ENCODE results near the gene FTL.

Gene FTL

DNA sequence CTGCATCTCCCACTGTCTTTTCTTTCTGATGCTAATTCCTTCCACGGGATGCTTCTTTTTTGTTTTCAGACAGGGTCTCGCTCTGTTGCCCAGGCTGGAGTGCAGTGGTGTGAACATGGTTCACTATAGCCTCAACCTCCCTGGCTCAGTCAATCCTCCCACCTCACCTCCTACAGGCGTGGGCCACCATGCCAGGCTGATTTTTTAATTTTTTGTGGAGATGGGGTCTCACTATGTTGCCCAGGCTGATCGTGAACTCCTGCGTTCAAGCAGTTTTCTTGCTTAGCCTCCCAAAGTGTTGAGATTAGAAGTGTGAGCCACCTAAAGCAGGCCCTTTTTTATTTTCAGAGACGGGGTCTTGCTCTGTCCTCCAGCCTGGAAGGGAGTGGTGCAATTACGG, 23.2 kb downstream of the FTL start:
- Histone ChIP-seq H3K4me3 (ENCODE audit: low read length) (no peak overlapping the region), H3K4me2 (ENCODE audit: low read length) (no peak overlapping the region), H3K79me2 (ENCODE audit: low read length) (peaks cover 21% of the 10 kb centered on the region), H4K20me1 (ENCODE audit: insufficient read depth, low read length) (peaks cover 6% of the 10 kb centered on the region; the same call in 1 of the 2 replicates), H3K9me3 (ENCODE audit: insufficient read depth, low read length) (no peaks in the 10 kb centered on the region), H2AFZ (ENCODE audit: low read depth, low read length) (no peak overlapping the region), H3K27ac (ENCODE audit: low read length) (no peak overlapping the region), H3K4me1 (ENCODE audit: low read length) (peaks cover 7% of the 10 kb centered on the region), H3K9ac (ENCODE audit: low read length) (no peak overlapping the region), H3K36me3 (replicated peaks; ENCODE audit: low read depth, low read length) (peaks cover 27% of the 10 kb centered on the region), H3K27me3 (ENCODE audit: low read depth, low read length) (no peaks in the 10 kb centered on the region)
- TF ChIP-seq, protein P1, sequence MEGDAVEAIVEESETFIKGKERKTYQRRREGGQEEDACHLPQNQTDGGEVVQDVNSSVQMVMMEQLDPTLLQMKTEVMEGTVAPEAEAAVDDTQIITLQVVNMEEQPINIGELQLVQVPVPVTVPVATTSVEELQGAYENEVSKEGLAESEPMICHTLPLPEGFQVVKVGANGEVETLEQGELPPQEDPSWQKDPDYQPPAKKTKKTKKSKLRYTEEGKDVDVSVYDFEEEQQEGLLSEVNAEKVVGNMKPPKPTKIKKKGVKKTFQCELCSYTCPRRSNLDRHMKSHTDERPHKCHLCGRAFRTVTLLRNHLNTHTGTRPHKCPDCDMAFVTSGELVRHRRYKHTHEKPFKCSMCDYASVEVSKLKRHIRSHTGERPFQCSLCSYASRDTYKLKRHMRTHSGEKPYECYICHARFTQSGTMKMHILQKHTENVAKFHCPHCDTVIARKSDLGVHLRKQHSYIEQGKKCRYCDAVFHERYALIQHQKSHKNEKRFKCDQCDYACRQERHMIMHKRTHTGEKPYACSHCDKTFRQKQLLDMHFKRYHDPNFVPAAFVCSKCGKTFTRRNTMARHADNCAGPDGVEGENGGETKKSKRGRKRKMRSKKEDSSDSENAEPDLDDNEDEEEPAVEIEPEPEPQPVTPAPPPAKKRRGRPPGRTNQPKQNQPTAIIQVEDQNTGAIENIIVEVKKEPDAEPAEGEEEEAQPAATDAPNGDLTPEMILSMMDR (IDR thresholded peaks at IDR 0.05; ENCODE audit: low read depth, low read length), result no peak
- no peak for TF ChIP-seq EZH2phosphoT487 (IDR thresholded peaks at IDR 0.05; ENCODE audit: low read depth)

DNA sequence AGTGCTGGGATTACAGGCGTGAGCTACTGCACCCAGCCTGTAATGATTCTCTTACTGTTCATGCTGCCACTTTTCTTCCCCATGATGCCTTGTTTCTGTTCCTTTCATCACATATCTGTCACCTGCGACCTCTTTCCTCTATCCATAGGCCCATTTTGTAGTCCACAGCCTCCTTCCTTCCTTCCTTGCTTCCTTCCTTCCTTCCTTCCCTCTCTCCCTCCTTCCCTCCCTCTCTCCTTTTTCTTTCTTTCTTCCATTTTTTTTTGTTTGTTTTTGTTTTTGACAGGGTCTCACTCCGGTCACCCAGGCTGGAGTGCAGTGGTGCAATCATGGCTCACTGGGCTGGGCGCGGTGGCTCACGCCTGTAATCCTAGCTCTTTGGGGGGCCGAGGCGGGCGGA, 23.8 kb downstream of the FTL start:
- H3K9ac ChIP-seq (ENCODE audit: low read length), result no peak overlapping the region
- H3K36me3 ChIP-seq (replicated peaks; ENCODE audit: low read depth, low read length), result peaks cover 27% of the 10 kb centered on the region
- H4K20me1 ChIP-seq (ENCODE audit: insufficient read depth, low read length), result peaks cover 6% of the 10 kb centered on the region; the same call in 1 of the 2 replicates
- H3K4me3 ChIP-seq (ENCODE audit: low read length), result no peak overlapping the region
- peaks cover 23% of the 10 kb centered on the region for H3K79me2 ChIP-seq (ENCODE audit: low read length)
- TF ChIP-seq, protein P1 (IDR thresholded peaks at IDR 0.05; ENCODE audit: low read depth, low read length), result no peak
- TF ChIP-seq EZH2phosphoT487 (IDR thresholded peaks at IDR 0.05; ENCODE audit: low read depth), result no peak
- peaks cover 7% of the 10 kb centered on the region for H3K4me1 ChIP-seq (ENCODE audit: low read length)
- H3K4me2 ChIP-seq (ENCODE audit: low read length), result no peak overlapping the region
- H3K27ac ChIP-seq (ENCODE audit: low read length), result no peak overlapping the region
- H3K9me3 ChIP-seq (ENCODE audit: insufficient read depth, low read length), result no peaks in the 10 kb centered on the region
- H2AFZ ChIP-seq (ENCODE audit: low read depth, low read length), result no peak overlapping the region
- no peaks in the 10 kb centered on the region for H3K27me3 ChIP-seq (ENCODE audit: low read depth, low read length)

DNA sequence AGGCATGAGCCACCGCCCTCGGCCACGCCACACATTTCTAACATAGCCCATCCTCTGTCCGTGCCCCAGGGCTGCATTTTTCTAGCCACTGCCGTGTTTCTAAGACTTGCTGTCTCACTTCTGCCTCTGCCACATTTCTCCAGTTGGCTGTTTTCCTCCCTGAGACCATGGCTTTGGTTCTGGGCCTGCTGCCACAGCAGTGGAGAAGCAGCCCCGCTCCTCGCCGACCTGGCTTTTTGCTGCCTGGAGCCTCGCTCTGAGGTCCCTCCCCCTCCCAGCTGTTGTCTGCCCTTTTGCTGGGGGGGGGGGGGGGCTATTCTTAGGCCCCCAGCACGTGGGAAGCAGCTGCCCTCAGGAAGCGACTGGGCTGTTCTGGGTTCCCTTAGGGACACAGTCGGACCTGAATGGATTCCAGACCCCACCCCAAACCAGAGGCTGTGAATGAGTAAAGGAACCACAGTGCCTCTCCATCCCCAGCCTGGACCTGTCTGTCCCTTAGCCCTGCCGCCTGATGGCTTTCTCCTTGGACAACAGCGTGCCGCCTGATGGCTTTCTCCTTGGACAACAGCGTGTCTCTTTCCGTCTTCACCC, 24.7 kb downstream of the FTL start:
- Histone ChIP-seq H3K4me1 (ENCODE audit: low read length) (peaks cover 12% of the 10 kb centered on the region), H3K4me2 (ENCODE audit: low read length) (no peak overlapping the region), H3K27ac (ENCODE audit: low read length) (no peak overlapping the region), H3K4me3 (ENCODE audit: low read length) (no peak overlapping the region), H3K79me2 (ENCODE audit: low read length) (peaks cover 32% of the 10 kb centered on the region), H2AFZ (ENCODE audit: low read depth, low read length) (no peak overlapping the region), H3K9ac (ENCODE audit: low read length) (no peak overlapping the region), H3K36me3 (replicated peaks; ENCODE audit: low read depth, low read length) (peaks cover 27% of the 10 kb centered on the region), H4K20me1 (ENCODE audit: insufficient read depth, low read length) (peaks cover 6% of the 10 kb centered on the region; the same call in 1 of the 2 replicates), H3K9me3 (ENCODE audit: insufficient read depth, low read length) (no peaks in the 10 kb centered on the region), H3K27me3 (ENCODE audit: low read depth, low read length) (no peaks in the 10 kb centered on the region)
- TF ChIP-seq EZH2phosphoT487 (IDR thresholded peaks at IDR 0.05; ENCODE audit: low read depth), result no peak
- TF ChIP-seq, protein P1 (IDR thresholded peaks at IDR 0.05; ENCODE audit: low read depth, low read length), result no peak

DNA sequence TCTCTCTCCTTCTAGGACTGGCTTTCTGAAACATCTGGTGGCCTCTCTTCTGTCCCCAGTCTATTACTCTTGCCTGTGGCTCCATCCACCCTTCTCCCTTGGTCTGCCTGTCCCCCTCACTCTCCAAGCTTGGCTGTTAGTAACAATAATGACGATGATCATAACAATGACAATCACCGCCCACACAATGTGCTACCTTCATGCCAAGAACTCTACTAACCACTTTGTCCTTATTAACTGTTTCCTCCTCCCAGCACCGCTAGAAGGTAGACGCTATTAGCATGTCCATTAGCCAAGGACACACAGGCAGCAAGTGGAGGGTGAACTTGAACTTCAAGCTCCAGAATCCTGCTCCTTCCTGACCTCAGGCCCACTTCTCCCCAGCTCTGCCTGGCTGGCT, 25.3 kb downstream of the FTL start:
- H3K27ac ChIP-seq (ENCODE audit: low read length), result no peak overlapping the region
- peaks cover 6% of the 10 kb centered on the region; the same call in 1 of the 2 replicates for H4K20me1 ChIP-seq (ENCODE audit: insufficient read depth, low read length)
- H3K79me2 ChIP-seq (ENCODE audit: low read length), result peaks cover 38% of the 10 kb centered on the region
- no peak overlapping the region for H3K4me3 ChIP-seq (ENCODE audit: low read length)
- H3K4me1 ChIP-seq (ENCODE audit: low read length), result peaks cover 16% of the 10 kb centered on the region
- no peak overlapping the region for H3K4me2 ChIP-seq (ENCODE audit: low read length)
- TF ChIP-seq EZH2phosphoT487 (IDR thresholded peaks at IDR 0.05; ENCODE audit: low read depth), result no peak
- TF ChIP-seq, protein P1 (IDR thresholded peaks at IDR 0.05; ENCODE audit: low read depth, low read length), result no peak
- no peaks in the 10 kb centered on the region for H3K27me3 ChIP-seq (ENCODE audit: low read depth, low read length)
- H2AFZ ChIP-seq (ENCODE audit: low read depth, low read length), result no peak overlapping the region
- H3K9me3 ChIP-seq (ENCODE audit: insufficient read depth, low read length), result no peaks in the 10 kb centered on the region
- no peak overlapping the region for H3K9ac ChIP-seq (ENCODE audit: low read length)
- peaks cover 24% of the 10 kb centered on the region for H3K36me3 ChIP-seq (replicated peaks; ENCODE audit: low read depth, low read length)
